K562 (cell line): ENCODE data around the gene CD1D. TPM values are rescaled to one million over a fixed set of nuclear protein-coding genes. Genes with fewer than 3 reads are reported as not detected.

Experiments used
- ATAC-seq: fragments of 200-7000 bp; cut with Tn5 transposase; 3 replicates; pipeline ENCODE4 v1.9.1; 2020; ENCODE audit warnings: moderate library complexity
- BruUV-seq: library from RNA; stranded (reverse); fragments of 400-500 nt; replicated peaks from 2 replicates; lab custom pipeline; 2021; lab: Mats Ljungman, UMichigan
- CTCF ChIA-PET: fragments of 300-600 bp; formaldehyde crosslinking; extraction: SDS; loops from one replicate; lab custom pipeline; 2021; ENCODE audit warnings: low intra/inter-chr PET ratio; lab: Yijun Ruan, JAX
- POLR2A ChIA-PET: fragments of 300-600, 350-650 bp; sonication (Branson Sonifier 250); formaldehyde crosslinking; extraction: SDS; loops from one replicate; lab custom pipeline; 2021; ENCODE audit warnings: antibody characterized with exemption, inconsistent platforms; lab: Yijun Ruan, JAX
- DNase-seq, 4 experiments: peaks; one replicate each; pipeline versions ENCODE4 v3.0.0 to v3.0.0-alpha.2; 2011 to 2018; ENCODE audit warnings: low spot score in 3 of 4, mixed read lengths in 3 of 4; ENCODE audit errors: extremely low read depth in 1 of 4
- FAIRE-seq: peaks from 2 replicates; lab custom pipeline; 2011; peaks lifted over from hg19 to GRCh38; lab: Jason Lieb, UNC
- H2AFZ ChIP-seq: 2 replicates; pipeline ENCODE4 v1.6.0; 2011; ENCODE audit warnings: low read depth, low read length, control low read depth, inconsistent platforms
- H3K27ac ChIP-seq: fragments of 200-600 bp; 3 replicates; pipeline ENCODE4 v1.8.0; 2011; ENCODE audit warnings: low read depth, mild to moderate bottlenecking, control low read depth, inconsistent platforms, low read length, moderate library complexity, mixed read lengths; ENCODE audit errors: extremely low read depth
- H3K27me3 ChIP-seq, 2 experiments: fragments of 300-600 bp in 1 of 2; 2 replicates in 1 of 2; 3 replicates in 1 of 2; pipeline versions ENCODE4 v1.6.0 to v1.8.0; 2011; ENCODE audit warnings: inconsistent platforms in 2 of 2, low read length in 2 of 2, mild to moderate bottlenecking in 1 of 2, mixed read lengths in 1 of 2, moderate library complexity in 1 of 2; ENCODE audit not compliant: control insufficient read depth in 2 of 2, insufficient read depth in 2 of 2
- H3K36me3 ChIP-seq: fragments of 300-600 bp; 3 replicates; pipeline ENCODE4 v1.8.0; 2011; ENCODE audit warnings: mild to moderate bottlenecking, low read length, inconsistent platforms; ENCODE audit not compliant: control insufficient read depth, insufficient read depth
- H3K4me1 ChIP-seq, 2 experiments: fragments of 200-600 bp in 1 of 2; replicated peaks in 1 of 2; 2 replicates in 1 of 2; 3 replicates in 1 of 2; pipeline versions ENCODE4 v1.5.1 to v1.8.0; 2011; ENCODE audit warnings: inconsistent platforms in 2 of 2, low read length in 2 of 2, mild to moderate bottlenecking in 1 of 2, mixed read lengths in 1 of 2, moderate library complexity in 1 of 2; ENCODE audit not compliant: control insufficient read depth in 2 of 2, insufficient read depth in 2 of 2
- H3K4me2 ChIP-seq: 2 replicates; pipeline ENCODE4 v1.6.1; 2011; ENCODE audit warnings: low read length, control low read depth, inconsistent platforms, mixed read lengths; ENCODE audit not compliant: insufficient read depth
- H3K4me3 ChIP-seq: fragments of 200-600 bp; sonication (generic), shearing (Covaris generic); 2 replicates; pipeline ENCODE4 v1.5.1; 2016; ENCODE audit warnings: control low read depth, inconsistent platforms
- H3K79me2 ChIP-seq: fragments of 200-600 bp; 3 replicates; pipeline ENCODE4 v1.8.0; 2011; ENCODE audit warnings: low read length, inconsistent platforms; ENCODE audit not compliant: control insufficient read depth, insufficient read depth
- H3K9ac ChIP-seq, 2 experiments: 2 replicates each; pipeline versions ENCODE4 v1.6.0 to v1.6.1; 2011; ENCODE audit warnings: low read depth in 2 of 2, low read length in 2 of 2, control low read depth in 1 of 2, inconsistent platforms in 1 of 2, mild to moderate bottlenecking in 1 of 2, mixed read lengths in 1 of 2; ENCODE audit not compliant: insufficient read depth in 1 of 2
- H3K9me1 ChIP-seq: one replicate; pipeline ENCODE4 v1.6.0; 2011; ENCODE audit warnings: inconsistent platforms, mild to moderate bottlenecking, low read length, moderate library complexity; ENCODE audit not compliant: control insufficient read depth, insufficient read depth
- H3K9me3 ChIP-seq: replicated peaks from 2 replicates; pipeline ENCODE4 v1.5.1; 2011; ENCODE audit warnings: low read depth, low read length, inconsistent platforms; ENCODE audit not compliant: control insufficient read depth, insufficient read depth
- H4K20me1 ChIP-seq: replicated peaks from 2 replicates; pipeline ENCODE4 v1.6.1; 2011; ENCODE audit warnings: low read length, inconsistent platforms, mixed read lengths; ENCODE audit not compliant: control insufficient read depth, insufficient read depth
- BCOR ChIP-seq: fragments of 450-650 bp; IDR thresholded peaks from 2 replicates; pipeline ENCODE4 v1.6.1; 2016
- BRCA1 ChIP-seq, 2 experiments: fragments of 450-650 bp in 1 of 2; sonication (generic) in 1 of 2; formaldehyde crosslinking in 1 of 2; IDR thresholded peaks; 2 replicates each; pipeline versions ENCODE4 v1.5.0 to v1.6.1; 2017 to 2020; ENCODE audit warnings: mild to moderate bottlenecking in 1 of 2, missing genetic modification reagents in 1 of 2
- CAMTA2 ChIP-seq: fragments of 250-450 bp; sonication (Bioruptor Pico); conservative IDR thresholded peaks from 2 replicates; pipeline ENCODE4 v1.5.1; 2022
- IRF2 ChIP-seq: sonication (generic); formaldehyde crosslinking; IDR thresholded peaks from 2 replicates; pipeline ENCODE4 v1.8.1; 2022; ENCODE audit warnings: mild to moderate bottlenecking, missing genetic modification reagents
- MCM5 ChIP-seq: fragments of 450-650 bp; IDR thresholded peaks from 2 replicates; pipeline ENCODE4 v1.6.1; 2016; ENCODE audit warnings: low read depth
- PHF20 ChIP-seq: fragments of 450-650 bp; IDR thresholded peaks from 2 replicates; pipeline ENCODE4 v1.6.1; 2018; ENCODE audit not compliant: partially characterized antibody
- PHF21A ChIP-seq: fragments of 450-650 bp; IDR thresholded peaks from 2 replicates; pipeline ENCODE4 v1.6.1; 2017; ENCODE audit warnings: low read depth, borderline replicate concordance
- RCOR1 ChIP-seq, 2 experiments: IDR thresholded peaks; 2 replicates each; pipeline ENCODE4 v1.6.1; 2012; ENCODE audit warnings: low read depth in 2 of 2, low read length in 2 of 2, borderline replicate concordance in 1 of 2, improper control_type of control experiment in 1 of 2
- SMARCA4 ChIP-seq: fragments of 450-650 bp; IDR thresholded peaks from 2 replicates; pipeline ENCODE4 v1.6.1; 2016
- SNRNP70 ChIP-seq: fragments of 200-400 bp; formaldehyde crosslinking; optimal IDR thresholded peaks from 2 replicates; pipeline ENCODE3; 2017; ENCODE audit warnings: low read depth, low read length
- ZNF274 ChIP-seq: IDR thresholded peaks from 2 replicates; pipeline ENCODE4 v1.6.1; 2011; ENCODE audit warnings: low read depth, mild to moderate bottlenecking, low read length, moderate library complexity, borderline replicate concordance
- ZNF766 ChIP-seq: fragments of 200-800 bp; sonication (Bioruptor generic); conservative IDR thresholded peaks from 2 replicates; pipeline ENCODE4 v1.6.1; 2016; ENCODE audit warnings: missing genetic modification characterization, missing compliant biosample characterization
- ZNF778 ChIP-seq: fragments of 450-650 bp; formaldehyde crosslinking; IDR thresholded peaks from 2 replicates; pipeline ENCODE4 v1.4.0; 2020; ENCODE audit warnings: mild to moderate bottlenecking, moderate library complexity
- WGBS: fragments of 100-300 bp; shearing (Covaris generic); methylation state at CpG from one replicate; pipeline ENCODE4 v1.1.6; 2016; ENCODE audit warnings: low coverage, mixed read lengths; ENCODE audit not compliant: insufficient coverage; ENCODE audit errors: missing lambda C conversion rate; 5-methylcytosine and 5-hydroxymethylcytosine counted together
- in situ Hi-C: fragments of 300-500 bp; cut with MboI; formaldehyde crosslinking; loops from 4 replicates; pipeline ENCODE4 v1.15.0; 2018; ENCODE audit warnings: inconsistent platforms, mixed read lengths
- intact Hi-C: fragments of 100-400 bp; cut with micrococcal nuclease; formaldehyde crosslinking; loops from 2 replicates; pipeline ENCODE4 v1.14.2; 2022
- polyA plus RNA-seq, 8 experiments: library from polyadenylated mRNA; depleted of rRNA in 4 of 8; stranded (reverse) in 5 of 8; unstranded in 3 of 8; fragments of >200 nt; fragmentation: Nextera tagmentation in 2 of 8; fragmentation: Illumina TruSeq in 1 of 8; extraction: Ambion mirVana in 2 of 8; extraction: Trizol in 1 of 8; gene quantifications; 2 replicates each; pipeline versions ENCODE4 v1.2.1 to v1.2.3, GENCODE V29; 2011 to 2014; ENCODE audit warnings: inconsistent platforms in 1 of 8, missing spikeins in 1 of 8
- total RNA-seq, 7 experiments: library from RNA; depleted of rRNA in 6 of 7; stranded (reverse); fragments of >200 nt in 6 of 7; fragmentation: Illumina TruSeq in 2 of 7; extraction: Trizol in 2 of 7; gene quantifications; 2 replicates each; pipeline versions ENCODE4 v1.2.1 to v1.2.3, GENCODE V29; 2011 to 2021; ENCODE audit warnings: low replicate concordance in 1 of 7
- TF ChIP-seq, protein P1 (sequence below): sonication (generic); formaldehyde crosslinking; IDR thresholded peaks from 2 replicates; pipeline ENCODE4 v1.8.0; 2023; ENCODE audit warnings: mild to moderate bottlenecking, missing genetic modification reagents
- TF ChIP-seq, protein P2 (sequence below): fragments of 450-650 bp; IDR thresholded peaks from 2 replicates; pipeline ENCODE4 v1.6.1; 2017; ENCODE audit warnings: mild to moderate bottlenecking, moderate library complexity
- TF ChIP-seq, protein P3 (sequence below): fragments of 250-450 bp; sonication (Bioruptor Pico); IDR thresholded peaks from 2 replicates; pipeline ENCODE4 v1.8.0; 2021; ENCODE audit warnings: moderate library complexity, mild to moderate bottlenecking, inconsistent platforms

Gene CD1D
- total and polyA plus RNA-seq, 9 of the 15 experiments (the other 6 are each of a cell fraction or from before 2014, with no cell fraction given) = 0.03 TPM; not detected in 8

DNA sequence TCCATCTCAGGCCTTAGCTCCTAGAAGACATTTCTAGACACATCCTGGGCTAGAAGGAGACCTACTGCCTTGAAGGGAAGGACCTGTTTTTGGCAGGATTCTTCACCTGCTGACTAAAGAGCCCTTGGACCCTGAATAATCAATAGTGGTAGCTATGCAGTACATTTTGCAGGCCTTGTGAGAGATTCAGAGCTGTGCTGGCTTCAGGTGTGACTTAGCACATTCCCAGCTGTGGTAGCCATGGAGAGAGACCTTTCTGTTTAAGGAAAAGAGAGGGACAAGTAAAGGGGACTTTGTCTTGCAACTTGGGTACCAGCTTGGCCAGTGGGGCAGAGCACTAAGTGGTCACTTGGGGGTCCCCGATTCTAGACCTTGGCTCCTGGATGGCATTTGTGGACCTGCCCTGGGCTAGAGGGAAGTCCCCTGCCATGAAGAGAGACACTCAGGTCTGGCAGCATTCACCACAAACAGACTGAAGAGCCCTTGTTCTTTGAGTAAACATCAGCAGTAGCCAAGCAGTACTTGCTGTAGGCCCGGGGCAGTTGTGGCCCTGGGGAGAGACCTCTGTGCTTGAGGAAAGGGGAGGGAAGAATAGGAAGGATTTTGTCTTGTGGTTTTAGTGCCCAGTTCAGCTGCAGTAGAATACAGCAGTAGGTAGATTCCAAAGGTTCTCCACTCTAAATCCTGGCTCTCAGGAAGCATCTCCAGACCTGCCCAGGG, 47.4 kb downstream of the CD1D start:
- no peaks in the 10 kb centered on the region for H4K20me1 ChIP-seq
- intact Hi-C loops (no loop called here), in situ Hi-C loops (no loop called here)
- no peak for DNase-seq
- H3K9me3 ChIP-seq = no peaks in the 10 kb centered on the region
- TF ChIP-seq ZNF778 (CRISPR knock-in tag) = no peak
- no peak for TF ChIP-seq ZNF274
- no peak for TF ChIP-seq SNRNP70
- TF ChIP-seq PHF20 = no peak
- TF ChIP-seq, protein P1, sequence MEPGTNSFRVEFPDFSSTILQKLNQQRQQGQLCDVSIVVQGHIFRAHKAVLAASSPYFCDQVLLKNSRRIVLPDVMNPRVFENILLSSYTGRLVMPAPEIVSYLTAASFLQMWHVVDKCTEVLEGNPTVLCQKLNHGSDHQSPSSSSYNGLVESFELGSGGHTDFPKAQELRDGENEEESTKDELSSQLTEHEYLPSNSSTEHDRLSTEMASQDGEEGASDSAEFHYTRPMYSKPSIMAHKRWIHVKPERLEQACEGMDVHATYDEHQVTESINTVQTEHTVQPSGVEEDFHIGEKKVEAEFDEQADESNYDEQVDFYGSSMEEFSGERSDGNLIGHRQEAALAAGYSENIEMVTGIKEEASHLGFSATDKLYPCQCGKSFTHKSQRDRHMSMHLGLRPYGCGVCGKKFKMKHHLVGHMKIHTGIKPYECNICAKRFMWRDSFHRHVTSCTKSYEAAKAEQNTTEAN (CRISPR knock-in tag) = no peak
- no peak for TF ChIP-seq SMARCA4
- no peak for TF ChIP-seq ZNF766 (CRISPR knock-in tag)
- TF ChIP-seq IRF2 (CRISPR knock-in tag) = no peak
- TF ChIP-seq MCM5 = no peak
- TF ChIP-seq, protein P2, sequence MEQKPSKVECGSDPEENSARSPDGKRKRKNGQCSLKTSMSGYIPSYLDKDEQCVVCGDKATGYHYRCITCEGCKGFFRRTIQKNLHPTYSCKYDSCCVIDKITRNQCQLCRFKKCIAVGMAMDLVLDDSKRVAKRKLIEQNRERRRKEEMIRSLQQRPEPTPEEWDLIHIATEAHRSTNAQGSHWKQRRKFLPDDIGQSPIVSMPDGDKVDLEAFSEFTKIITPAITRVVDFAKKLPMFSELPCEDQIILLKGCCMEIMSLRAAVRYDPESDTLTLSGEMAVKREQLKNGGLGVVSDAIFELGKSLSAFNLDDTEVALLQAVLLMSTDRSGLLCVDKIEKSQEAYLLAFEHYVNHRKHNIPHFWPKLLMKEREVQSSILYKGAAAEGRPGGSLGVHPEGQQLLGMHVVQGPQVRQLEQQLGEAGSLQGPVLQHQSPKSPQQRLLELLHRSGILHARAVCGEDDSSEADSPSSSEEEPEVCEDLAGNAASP = no peak
- no peak for TF ChIP-seq BRCA1 (IDR thresholded peaks at IDR 0.05)
- no peak for TF ChIP-seq BRCA1 (CRISPR knock-in tag; IDR thresholded peaks at IDR 0.05)
- no peak for TF ChIP-seq CAMTA2 (CRISPR knock-in tag)
- TF ChIP-seq BCOR = no peak
- TF ChIP-seq PHF21A = no peak
- TF ChIP-seq RCOR1 (IDR thresholded peaks at IDR 0.05; ENCODE audit: borderline replicate concordance in 1 of 2, low read depth in 2 of 2, low read length in 2 of 2) = no peak
- TF ChIP-seq, protein P3, sequence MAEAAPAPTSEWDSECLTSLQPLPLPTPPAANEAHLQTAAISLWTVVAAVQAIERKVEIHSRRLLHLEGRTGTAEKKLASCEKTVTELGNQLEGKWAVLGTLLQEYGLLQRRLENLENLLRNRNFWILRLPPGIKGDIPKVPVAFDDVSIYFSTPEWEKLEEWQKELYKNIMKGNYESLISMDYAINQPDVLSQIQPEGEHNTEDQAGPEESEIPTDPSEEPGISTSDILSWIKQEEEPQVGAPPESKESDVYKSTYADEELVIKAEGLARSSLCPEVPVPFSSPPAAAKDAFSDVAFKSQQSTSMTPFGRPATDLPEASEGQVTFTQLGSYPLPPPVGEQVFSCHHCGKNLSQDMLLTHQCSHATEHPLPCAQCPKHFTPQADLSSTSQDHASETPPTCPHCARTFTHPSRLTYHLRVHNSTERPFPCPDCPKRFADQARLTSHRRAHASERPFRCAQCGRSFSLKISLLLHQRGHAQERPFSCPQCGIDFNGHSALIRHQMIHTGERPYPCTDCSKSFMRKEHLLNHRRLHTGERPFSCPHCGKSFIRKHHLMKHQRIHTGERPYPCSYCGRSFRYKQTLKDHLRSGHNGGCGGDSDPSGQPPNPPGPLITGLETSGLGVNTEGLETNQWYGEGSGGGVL (CRISPR knock-in tag) = no peak
- no TSS peak for BruUV-seq
- no peak overlapping the region for H3K27ac ChIP-seq
- H3K79me2 ChIP-seq = no peaks in the 10 kb centered on the region
- 5% methylated on average over 2 of the region's 2 CpGs for WGBS
- no peak for FAIRE-seq
- H3K9me1 ChIP-seq = no peaks in the 10 kb centered on the region
- CTCF ChIA-PET = no interaction called here
- H2AFZ ChIP-seq = no peak overlapping the region
- no peaks in the 10 kb centered on the region for H3K4me1 ChIP-seq
- ATAC-seq = no peak
- H3K36me3 ChIP-seq = no peaks in the 10 kb centered on the region
- POLR2A ChIA-PET = no interaction called here
- no peak overlapping the region for H3K4me2 ChIP-seq
- H3K9ac ChIP-seq = no peak overlapping the region
- H3K4me3 ChIP-seq = no peak overlapping the region
- H3K27me3 ChIP-seq = no peaks in the 10 kb centered on the region
